Fibroblast of villous mesenchyme (primary cell): ENCODE results near the gene XPR1. TPM values are rescaled to one million over a fixed set of nuclear protein-coding genes. Genes with fewer than 3 reads are reported as not detected.

Experiments
- DNase-seq: peaks from one replicate; pipeline ENCODE4 v3.0.0-alpha.2; 2010; ENCODE audit warnings: low read depth
- H3K4me3 ChIP-seq: 2 replicates; pipeline ENCODE4 v1.5.1; 2011; ENCODE audit warnings: low read depth, mild to moderate bottlenecking, low read length
- total RNA-seq: library from RNA; depleted of rRNA; stranded (reverse); fragments of >200 nt; gene quantifications from 2 replicates; pipeline ENCODE4 v1.2.3, GENCODE V29; 2012
- TF ChIP-seq, protein P1 (sequence below): IDR thresholded peaks from 2 replicates; pipeline ENCODE4 v1.5.1; 2012; ENCODE audit warnings: low read depth, mild to moderate bottlenecking, low read length; ENCODE audit not compliant: insufficient read depth

XPR1 gene
- total RNA-seq, 1 donor: 31.5 TPM

DNA sequence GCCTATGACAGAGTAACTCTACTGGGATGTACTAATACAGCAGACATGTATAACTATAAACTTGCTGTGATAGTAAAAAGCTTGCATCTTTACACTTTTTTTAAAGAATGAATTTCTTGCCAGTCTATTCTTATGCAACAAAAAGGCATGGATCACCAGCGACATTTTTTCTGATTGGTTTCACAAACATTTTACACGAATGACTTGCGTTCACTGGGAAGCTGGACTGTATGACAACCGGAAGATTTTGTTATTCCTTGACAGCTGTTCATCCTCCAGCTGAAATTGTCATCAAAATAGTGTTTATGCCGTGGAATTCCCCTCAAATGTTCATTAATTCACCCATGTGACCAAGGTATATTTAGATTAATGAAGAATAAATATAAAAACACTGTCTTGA lies 131.0 kb downstream of the XPR1 start:
- H3K4me3 ChIP-seq: no peak overlapping the region
- DNase-seq: no peak
- TF ChIP-seq, protein P1, sequence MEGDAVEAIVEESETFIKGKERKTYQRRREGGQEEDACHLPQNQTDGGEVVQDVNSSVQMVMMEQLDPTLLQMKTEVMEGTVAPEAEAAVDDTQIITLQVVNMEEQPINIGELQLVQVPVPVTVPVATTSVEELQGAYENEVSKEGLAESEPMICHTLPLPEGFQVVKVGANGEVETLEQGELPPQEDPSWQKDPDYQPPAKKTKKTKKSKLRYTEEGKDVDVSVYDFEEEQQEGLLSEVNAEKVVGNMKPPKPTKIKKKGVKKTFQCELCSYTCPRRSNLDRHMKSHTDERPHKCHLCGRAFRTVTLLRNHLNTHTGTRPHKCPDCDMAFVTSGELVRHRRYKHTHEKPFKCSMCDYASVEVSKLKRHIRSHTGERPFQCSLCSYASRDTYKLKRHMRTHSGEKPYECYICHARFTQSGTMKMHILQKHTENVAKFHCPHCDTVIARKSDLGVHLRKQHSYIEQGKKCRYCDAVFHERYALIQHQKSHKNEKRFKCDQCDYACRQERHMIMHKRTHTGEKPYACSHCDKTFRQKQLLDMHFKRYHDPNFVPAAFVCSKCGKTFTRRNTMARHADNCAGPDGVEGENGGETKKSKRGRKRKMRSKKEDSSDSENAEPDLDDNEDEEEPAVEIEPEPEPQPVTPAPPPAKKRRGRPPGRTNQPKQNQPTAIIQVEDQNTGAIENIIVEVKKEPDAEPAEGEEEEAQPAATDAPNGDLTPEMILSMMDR: no peak

DNA sequence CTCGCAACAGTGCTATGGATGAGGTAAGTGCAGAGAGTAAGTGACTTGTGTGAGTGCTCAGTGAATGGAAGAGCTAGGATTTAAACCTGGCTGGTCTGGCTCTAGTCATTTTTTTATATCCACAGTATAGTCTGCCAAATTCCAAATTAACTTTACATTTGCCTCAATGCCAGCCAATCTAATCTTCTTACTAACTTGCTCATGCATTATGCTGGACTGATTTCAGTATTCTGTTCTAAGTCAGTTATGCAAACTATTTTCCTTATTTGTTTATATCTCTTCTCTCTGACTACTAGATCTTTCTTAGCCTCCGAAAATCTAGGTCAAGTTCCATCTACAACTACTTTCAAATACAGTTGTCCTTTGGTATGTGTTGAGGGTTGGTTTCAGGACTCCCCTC lies 133.3 kb downstream of the XPR1 start:
- peak; percentile 13 for DNase-seq
- TF ChIP-seq, protein P1: no peak
- H3K4me3 ChIP-seq: no peak overlapping the region

DNA sequence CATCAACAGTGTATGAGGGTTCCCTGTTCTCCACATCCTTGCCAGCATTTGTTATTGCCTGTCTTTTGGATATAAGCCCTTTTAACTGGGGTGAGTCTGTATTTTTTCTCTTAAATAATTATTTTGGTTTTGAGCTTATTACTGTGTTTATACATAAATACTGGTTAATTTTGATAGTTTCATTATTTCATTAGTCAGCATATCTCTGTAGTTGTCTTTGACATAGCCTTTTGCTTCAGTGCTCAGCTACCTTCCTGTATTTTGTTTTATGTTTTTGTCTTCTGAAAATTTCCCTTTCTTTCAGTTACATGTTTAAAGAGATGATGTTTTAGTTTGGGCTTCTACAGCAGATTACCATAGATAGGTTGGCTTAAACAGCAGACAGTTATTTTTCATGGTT lies 138.1 kb downstream of the XPR1 start:
- no peak overlapping the region for H3K4me3 ChIP-seq
- DNase-seq: no peak
- TF ChIP-seq, protein P1: no peak

DNA sequence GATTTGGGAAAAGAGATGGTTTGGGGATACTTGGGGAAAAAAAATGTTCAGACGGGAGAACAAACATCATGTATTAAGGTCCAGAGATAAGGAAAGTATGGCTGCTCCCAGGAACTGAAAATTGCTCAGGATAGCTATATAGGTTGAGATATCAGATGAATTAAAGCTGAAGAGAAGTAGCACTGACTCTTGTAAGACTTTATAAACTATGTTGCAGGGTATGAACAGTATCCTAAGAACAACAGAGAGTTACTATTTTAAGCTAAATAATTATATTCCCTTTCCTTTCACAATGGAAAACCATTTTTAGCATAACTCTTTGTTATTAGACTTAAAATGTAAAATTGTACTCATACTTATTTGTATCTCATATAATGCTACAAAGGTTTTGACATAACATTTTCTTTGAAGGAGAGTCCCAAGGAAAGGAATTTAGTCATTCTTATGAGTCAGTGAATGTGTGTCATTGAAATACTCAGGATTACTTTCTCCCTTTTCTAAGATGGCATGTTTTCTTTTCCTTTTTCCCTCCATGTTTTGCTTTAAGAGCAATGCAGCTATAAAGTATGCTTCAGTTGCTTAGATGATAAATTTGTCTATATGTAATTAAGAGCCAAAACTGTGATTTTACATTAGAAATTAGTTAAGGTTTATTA lies 141.5 kb downstream of the XPR1 start:
- DNase-seq: peak; percentile 13
- no peak overlapping the region for H3K4me3 ChIP-seq

DNA sequence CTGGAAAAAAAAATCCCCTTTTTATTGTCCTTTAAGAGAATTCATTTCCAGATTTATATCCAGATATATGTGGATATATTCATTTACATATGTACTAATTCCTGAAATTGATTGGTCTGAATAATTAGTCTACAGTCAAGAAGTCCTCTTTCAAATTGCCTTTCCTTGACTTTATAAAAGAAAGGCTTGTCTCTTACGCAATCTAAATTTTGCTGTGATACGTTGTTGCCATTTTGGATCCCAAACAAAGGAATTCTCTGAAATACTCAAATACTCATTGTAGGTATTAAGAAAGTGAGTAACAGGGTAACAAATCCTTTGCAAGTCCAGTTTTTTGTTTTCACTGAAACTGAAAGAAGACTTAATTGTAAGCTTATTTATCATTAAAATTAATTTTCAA lies 144.0 kb downstream of the XPR1 start:
- DNase-seq: no peak
- TF ChIP-seq, protein P1: no peak
- no peak overlapping the region for H3K4me3 ChIP-seq

More for the DNA sequence above, 141.5 kb downstream of the XPR1 start:
- TF ChIP-seq, protein P1: no peak

DNA sequence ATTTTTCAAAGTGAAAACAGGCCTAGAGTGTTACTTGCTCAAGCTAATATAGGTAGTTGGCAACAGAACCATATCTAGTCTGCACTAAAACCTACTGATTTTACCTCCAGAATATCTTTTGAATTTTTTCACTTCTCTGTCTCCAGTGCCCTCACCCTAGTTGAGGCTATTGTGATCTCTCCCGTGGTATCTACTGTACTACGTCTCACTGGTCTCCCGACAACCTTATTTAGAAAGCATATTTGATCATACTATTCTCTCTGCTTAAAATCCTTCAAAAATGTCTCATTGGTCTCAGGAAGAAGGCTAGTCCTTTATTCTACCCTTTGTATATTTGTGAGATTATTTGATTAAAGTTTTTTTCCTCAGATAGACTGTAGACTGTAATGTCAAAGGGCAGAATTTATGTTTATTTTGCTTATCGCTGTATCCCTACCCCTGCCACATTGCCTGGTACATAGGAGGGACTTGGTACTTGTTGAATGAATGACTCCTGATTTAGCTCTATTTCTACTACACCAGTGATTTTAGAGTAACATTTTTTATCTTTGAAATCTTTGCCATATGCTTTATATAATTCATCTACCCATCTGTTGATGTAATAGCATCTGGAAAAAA lies 145.4 kb downstream of the XPR1 start:
- DNase-seq: no peak
- TF ChIP-seq, protein P1: no peak
- H3K4me3 ChIP-seq: no peak overlapping the region

DNA sequence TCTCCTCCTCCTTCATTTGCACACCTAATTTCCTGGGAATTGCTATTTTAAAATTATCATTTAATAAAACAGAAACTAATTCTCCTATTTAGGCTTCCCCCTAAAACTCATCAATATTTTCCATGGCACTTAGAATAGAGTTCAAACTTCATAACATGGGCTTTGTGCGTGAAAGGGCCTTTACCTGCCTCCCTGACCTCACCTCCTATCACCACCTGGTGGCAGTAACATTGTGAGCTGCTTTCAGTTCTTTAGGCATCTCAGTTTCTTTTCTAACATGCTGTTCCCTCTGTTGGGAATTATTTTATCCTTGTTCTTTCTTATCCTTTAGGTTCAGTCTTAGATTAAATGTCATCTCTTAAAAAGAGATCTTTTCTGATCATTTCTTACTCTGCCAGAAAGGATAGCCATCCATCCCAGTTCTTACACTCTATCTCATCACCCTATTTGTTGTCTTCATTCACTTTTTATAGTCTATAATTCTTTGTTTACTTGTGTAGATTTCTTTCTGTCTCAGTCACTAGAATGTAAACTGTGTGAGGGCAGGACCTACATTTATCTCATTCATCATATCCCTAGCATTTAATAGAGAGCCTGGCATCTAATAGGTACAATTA lies 147.1 kb downstream of the XPR1 start:
- TF ChIP-seq, protein P1: peak; percentile 34
- no peak overlapping the region for H3K4me3 ChIP-seq
- no peak for DNase-seq
